HCT116 (cell line): ENCODE measurements around the gene UGGT2. TPM values are rescaled to one million over a fixed set of nuclear protein-coding genes. Genes with fewer than 3 reads are reported as not detected.
A peak's percentile ranks its signal among the peaks of the same experiment; 100 is the strongest.

Experiments used
- ATAC-seq: fragments of 200-7000 bp; cut with Tn5 transposase; 2 replicates; pipeline ENCODE4 v1.9.1; 2020; ENCODE audit warnings: mild to moderate bottlenecking, moderate library complexity
- BruUV-seq: library from RNA; stranded (reverse); fragments of 400-500 nt; replicated peaks from 2 replicates; lab custom pipeline; 2021; lab: Mats Ljungman, UMichigan
- CTCF ChIA-PET: fragments of 300-600 bp; sonication (Branson Sonifier 250); formaldehyde crosslinking; loops from one replicate; lab custom pipeline; 2021; ENCODE audit warnings: antibody characterized with exemption; lab: Charles Lee
- POLR2A ChIA-PET: fragments of 300-600, 350-600 bp; sonication (Branson Sonifier 250); formaldehyde crosslinking; loops from one replicate; lab custom pipeline; 2021; ENCODE audit warnings: antibody characterized with exemption; lab: Charles Lee
- RAD21 ChIA-PET, 2 experiments: fragments of 300-600 bp; sonication (Branson Sonifier 250); formaldehyde crosslinking; loops; one replicate each; lab custom pipeline; 2023; ENCODE audit warnings: low total read pairs in 2 of 2; ENCODE audit not compliant: uncharacterized antibody in 2 of 2, unreplicated experiment in 2 of 2, low non-redundant PET in 1 of 2; lab: Charles Lee
- DNase-seq: peaks from one replicate; pipeline ENCODE4 v3.0.0-alpha.2; 2010; ENCODE audit warnings: low read depth, low spot score
- H2AFZ ChIP-seq: fragments of 200-600 bp; shearing (Covaris generic), sonication (generic); 2 replicates; pipeline ENCODE4 v1.6.1; 2017; ENCODE audit warnings: low read depth, mixed run types, mixed read lengths, antibody characterized with exemption, low read length; ENCODE audit not compliant: poor library complexity, severe bottlenecking
- H3K27ac ChIP-seq: 2 replicates; pipeline ENCODE4 v1.5.1; 2012; ENCODE audit warnings: low read depth, low read length
- H3K27me3 ChIP-seq: fragments of 200-600 bp; sonication (generic); 2 replicates; pipeline ENCODE4 v1.6.1; 2016; ENCODE audit warnings: mixed run types, low read length, mixed read lengths; ENCODE audit not compliant: insufficient read depth
- H3K36me3 ChIP-seq, 2 experiments: fragments of 200-500 bp in 1 of 2; fragments of 200-600 bp in 1 of 2; sonication (Bioruptor generic) in 1 of 2; sonication (generic) in 1 of 2; 2 replicates each; pipeline versions ENCODE4 v1.5.1 to v1.6.1; 2014 to 2016; ENCODE audit warnings: low read length in 2 of 2, inconsistent platforms in 1 of 2, mixed read lengths in 1 of 2, mixed run types in 1 of 2; ENCODE audit not compliant: insufficient read depth in 2 of 2, control insufficient read depth in 1 of 2
- H3K4me1 ChIP-seq, 2 experiments: fragments of 200-600 bp in 1 of 2; sonication (generic) in 1 of 2; 2 replicates each; pipeline versions ENCODE4 v1.5.1 to v1.6.1; 2012 to 2017; ENCODE audit warnings: low read length in 2 of 2, inconsistent platforms in 1 of 2, mild to moderate bottlenecking in 1 of 2, mixed read lengths in 1 of 2, mixed run types in 1 of 2, moderate library complexity in 1 of 2; ENCODE audit not compliant: insufficient read depth in 2 of 2, control insufficient read depth in 1 of 2
- H3K4me2 ChIP-seq: fragments of 200-600 bp; sonication (generic); 2 replicates; pipeline ENCODE4 v1.6.1; 2017; ENCODE audit warnings: mixed run types, low read length, mixed read lengths
- H3K4me3 ChIP-seq, 2 experiments: fragments of 200-600 bp in 1 of 2; sonication (generic) in 1 of 2; replicated peaks in 1 of 2; 2 replicates each; pipeline ENCODE4 v1.5.1; 2011 to 2016; ENCODE audit warnings: low read length in 2 of 2, control low read depth in 1 of 2, low read depth in 1 of 2, mild to moderate bottlenecking in 1 of 2, mixed read lengths in 1 of 2, mixed run types in 1 of 2
- H3K79me2 ChIP-seq: fragments of 200-600 bp; sonication (generic); 2 replicates; pipeline ENCODE4 v1.6.1; 2017; ENCODE audit warnings: mild to moderate bottlenecking, mixed run types, low read length, moderate library complexity, mixed read lengths; ENCODE audit not compliant: insufficient read depth
- H3K9ac ChIP-seq: fragments of 200-600 bp; sonication (generic); 2 replicates; pipeline ENCODE4 v1.6.1; 2016; ENCODE audit warnings: low read length, mixed read lengths
- H3K9me2 ChIP-seq: fragments of 200-600 bp; sonication (generic), shearing (Covaris generic); 2 replicates; pipeline ENCODE4 v1.6.1; 2017; ENCODE audit warnings: mixed run types, mild to moderate bottlenecking, moderate library complexity; ENCODE audit not compliant: insufficient read depth
- H3K9me3 ChIP-seq, 2 experiments: fragments of 200-500 bp in 1 of 2; fragments of 200-600 bp in 1 of 2; sonication (Bioruptor generic) in 1 of 2; sonication (generic) in 1 of 2; 2 replicates each; pipeline ENCODE4 v1.6.1; 2014 to 2017; ENCODE audit warnings: low read length in 2 of 2, mixed read lengths in 2 of 2, inconsistent platforms in 1 of 2, low read depth in 1 of 2, mild to moderate bottlenecking in 1 of 2, mixed run types in 1 of 2, moderate library complexity in 1 of 2; ENCODE audit not compliant: control insufficient read depth in 1 of 2, insufficient read depth in 1 of 2
- H4K20me1 ChIP-seq: fragments of 200-600 bp; sonication (generic), shearing (Covaris generic); 2 replicates; pipeline ENCODE4 v1.6.1; 2017; ENCODE audit warnings: mixed run types, mild to moderate bottlenecking, moderate library complexity; ENCODE audit not compliant: insufficient read depth
- CEBPB ChIP-seq: IDR thresholded peaks from 2 replicates; pipeline ENCODE4 v1.6.1; 2012; ENCODE audit warnings: low read depth
- EGR1 ChIP-seq: IDR thresholded peaks from 2 replicates; pipeline ENCODE4 v1.6.1; 2012; ENCODE audit warnings: low read depth
- FOSL1 ChIP-seq: IDR thresholded peaks from 2 replicates; pipeline ENCODE4 v1.6.1; 2012; ENCODE audit warnings: low read depth
- RAD21 ChIP-seq: IDR thresholded peaks from 2 replicates; pipeline ENCODE4 v1.6.1; 2012; ENCODE audit warnings: low read depth, mild to moderate bottlenecking
- SIN3A ChIP-seq: IDR thresholded peaks from 2 replicates; pipeline ENCODE4 v1.6.1; 2012; ENCODE audit warnings: low read depth
- TCF7L2 ChIP-seq: IDR thresholded peaks from 2 replicates; pipeline ENCODE4 v1.7.0; 2011; ENCODE audit warnings: borderline replicate concordance, inconsistent platforms; ENCODE audit not compliant: insufficient read depth, insufficient read length; ENCODE audit errors: extremely low read depth
- YY1 ChIP-seq: IDR thresholded peaks from 2 replicates; pipeline ENCODE4 v1.6.1; 2011; ENCODE audit warnings: low read length, low read depth, moderate library complexity, mild to moderate bottlenecking; ENCODE audit not compliant: insufficient replicate concordance; ENCODE audit errors: extremely low read depth
- ZNF274 ChIP-seq: fragments of 200-500 bp; sonication (Bioruptor generic); IDR thresholded peaks from 2 replicates; pipeline ENCODE4 v1.6.1; 2014; ENCODE audit warnings: mild to moderate bottlenecking, low read depth, low read length, inconsistent platforms
- intact Hi-C: fragments of 100-400 bp; cut with micrococcal nuclease; formaldehyde crosslinking; loops from 2 replicates; pipeline ENCODE4 v1.10.0; 2022
- total RNA-seq: library from RNA; stranded (reverse); gene quantifications from one replicate; pipeline ENCODE4 v1.2.1, GENCODE V29; 2021; ENCODE audit not compliant: unreplicated experiment

The UGGT2 gene
- total RNA-seq, 1 experiment from 2014 or later, result 27.1 TPM

DNA sequence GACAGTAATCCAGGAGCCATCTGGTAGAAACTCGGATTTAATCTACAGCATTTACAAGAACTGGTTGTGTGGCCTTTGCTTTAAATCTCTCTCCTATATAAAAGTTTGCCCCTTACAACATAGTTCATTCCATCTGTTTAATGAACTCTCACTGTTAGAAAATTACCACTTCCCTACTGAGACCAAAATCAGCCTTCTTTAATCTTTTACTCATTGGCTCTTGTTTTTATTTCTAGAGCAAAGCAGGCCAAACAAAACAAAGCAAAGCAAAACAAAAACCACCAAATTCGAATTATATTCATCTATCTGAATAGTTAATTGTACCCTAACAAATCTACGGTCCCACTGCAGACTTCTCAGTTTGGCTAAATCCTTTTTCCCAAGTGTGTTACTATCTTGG is 127.0 kb downstream of the UGGT2 start:
- no TSS peak for BruUV-seq
- H2AFZ ChIP-seq, result no peak overlapping the region
- H3K4me2 ChIP-seq, result no peak overlapping the region
- H3K9ac ChIP-seq, result no peak overlapping the region
- peaks cover 0 to 3% of the 10 kb centered on the region in 2 experiments; a peak in 2 of 4 replicates for H3K36me3 ChIP-seq
- H3K27me3 ChIP-seq, result no peaks in the 10 kb centered on the region
- no peak overlapping the region for H3K4me3 ChIP-seq
- H3K79me2 ChIP-seq, result no peaks in the 10 kb centered on the region
- ChIA-PET POLR2A (no interaction called here), RAD21 (no interaction called here), CTCF (no interaction called here)
- intact Hi-C loops, result no loop called here
- peaks cover 10% of the 10 kb centered on the region in 2 experiments for H3K4me1 ChIP-seq
- H3K9me2 ChIP-seq, result no peaks in the 10 kb centered on the region
- H3K27ac ChIP-seq, result no peak overlapping the region
- DNase-seq (no peak), ATAC-seq (no peak)
- H4K20me1 ChIP-seq, result no peaks in the 10 kb centered on the region
- H3K9me3 ChIP-seq, result no peaks in the 10 kb centered on the region
- TF ChIP-seq RAD21 (no peak), SIN3A (no peak), ZNF274 (no peak), CEBPB (no peak), TCF7L2 (no peak), YY1 (no peak)

- CTCF ChIA-PET, result no interaction called here
- H3K9me3 ChIP-seq, result no peaks in the 10 kb centered on the region
- no peak for TF ChIP-seq EGR1
- TF ChIP-seq FOSL1, result 0 out of 2 replicates have a peak, but pooled peaks have one; percentile 14
- TF ChIP-seq, all 23 proteins: peak for 1
- RAD21 ChIA-PET, result no interaction called here
- H2AFZ ChIP-seq, result no peak overlapping the region
- peak; percentile 16 for DNase-seq
- no peaks in the 10 kb centered on the region for H3K79me2 ChIP-seq
- intact Hi-C loops, result no loop called here
- H4K20me1 ChIP-seq, result no peaks in the 10 kb centered on the region
- ATAC-seq, result peak; percentile 91
- H3K4me1 ChIP-seq, result peaks cover 10% of the 10 kb centered on the region in 2 experiments
- H3K4me3 ChIP-seq, result no peak overlapping the region
- H3K9ac ChIP-seq, result no peak overlapping the region
- H3K27me3 ChIP-seq, result no peaks in the 10 kb centered on the region
- peaks cover 0 to 3% of the 10 kb centered on the region in 2 experiments; a peak in 1 of 4 replicates for H3K36me3 ChIP-seq
- H3K27ac ChIP-seq, result no peak overlapping the region
- H3K9me2 ChIP-seq, result no peaks in the 10 kb centered on the region
- 0 out of 2 replicates have a peak overlapping the region, but pooled peaks have one; percentile 3 for H3K4me2 ChIP-seq
- POLR2A ChIA-PET, result no interaction called here
- BruUV-seq, result no TSS peak
Observed at GRCh38 chr13:95924389-95924994, 128.7 kb downstream of the UGGT2 start.
